HG02870 (cell line): Measurements from ENCODE around the gene ST6GAL1.
A peak's percentile ranks its signal among the peaks of the same experiment; 100 is the strongest.
"Not testable (repeated sequence)": the region's sequence is repeated elsewhere in the genome, so short reads cannot be mapped to it uniquely, and the experiment has no call there.

Experiments
- ATAC-seq: cut with Tn5 transposase; IDR thresholded peaks from one replicate; pipeline ENCODE4 v1.9.1; 2021; ENCODE audit warnings: mild to moderate bottlenecking, moderate library complexity; ENCODE audit not compliant: unreplicated experiment

Gene ST6GAL1

DNA sequence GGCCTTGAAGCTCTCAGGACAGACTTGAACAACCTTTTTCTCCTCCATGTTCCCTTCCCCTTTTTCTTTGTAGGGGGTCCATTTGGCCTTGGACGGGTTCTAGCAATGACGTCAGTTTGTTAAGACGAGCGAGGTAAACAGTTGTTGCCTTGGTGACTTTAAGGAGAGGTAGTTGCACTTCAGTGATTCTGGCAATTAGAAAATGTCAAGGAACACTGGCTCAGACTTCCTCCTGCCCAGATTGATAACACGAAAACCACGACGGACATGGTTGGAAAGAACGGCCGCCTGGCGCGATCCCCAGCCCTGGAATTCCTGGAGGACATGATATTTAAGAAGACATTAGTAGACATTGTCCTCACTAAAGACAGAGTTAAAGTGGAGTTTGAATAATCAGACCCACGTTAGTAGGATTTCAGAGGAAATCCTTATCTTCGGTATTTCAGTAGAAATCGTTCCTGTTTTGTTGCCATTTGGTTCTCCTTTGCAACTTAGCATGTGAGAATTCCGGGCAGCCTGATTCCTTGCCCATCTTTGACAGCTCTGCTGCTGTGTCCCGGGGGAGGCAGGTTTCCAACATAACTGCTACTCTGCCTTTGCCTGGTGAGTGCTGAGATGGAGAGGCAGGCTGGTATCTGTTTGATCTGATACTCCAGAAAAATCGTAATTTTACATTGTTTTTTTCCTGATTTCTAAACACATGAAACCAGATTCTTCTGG, 87.3 kb downstream of the ST6GAL1 start:
- no peak for ATAC-seq

DNA sequence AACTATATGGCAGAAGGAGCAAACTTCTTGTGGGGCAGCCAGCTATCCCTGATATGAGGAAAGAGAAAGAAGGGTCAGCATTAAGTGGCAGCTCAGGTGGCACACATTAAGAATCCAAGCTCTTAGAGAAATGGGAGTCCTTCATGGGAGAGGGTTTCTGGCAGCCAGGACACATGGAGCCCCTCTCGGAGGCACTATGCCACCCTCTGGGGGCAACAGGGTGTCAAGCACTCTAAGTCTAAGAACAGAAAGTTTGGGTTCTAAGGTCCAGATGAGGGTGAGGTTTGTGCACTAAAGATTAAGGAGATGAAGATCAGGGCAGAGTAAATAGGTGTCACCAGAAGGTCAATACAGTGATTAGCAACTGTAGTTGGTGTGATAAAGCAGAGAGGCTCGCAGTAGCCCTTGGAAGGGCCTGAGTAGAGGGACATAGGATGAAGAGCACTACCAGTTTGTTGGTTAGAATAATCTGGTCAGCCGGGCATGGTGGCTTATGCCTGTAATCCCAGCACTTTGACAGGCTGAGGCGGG, 89.3 kb downstream of the ST6GAL1 start:
- ATAC-seq: no peak

GRCh38 chr3:187020376-187020775, 90.0 kb downstream of the ST6GAL1 start:
- ATAC-seq: no peak

- ATAC-seq: no peak
Observed at GRCh38 chr3:187021748-187022402, 91.5 kb downstream of the ST6GAL1 start.

- no peak for ATAC-seq
Observed at GRCh38 chr3:187022403-187023029, 92.2 kb downstream of the ST6GAL1 start.

GRCh38 chr3:187023340-187023739, 93.0 kb downstream of the ST6GAL1 start:
- not testable (repeated sequence) for ATAC-seq

DNA sequence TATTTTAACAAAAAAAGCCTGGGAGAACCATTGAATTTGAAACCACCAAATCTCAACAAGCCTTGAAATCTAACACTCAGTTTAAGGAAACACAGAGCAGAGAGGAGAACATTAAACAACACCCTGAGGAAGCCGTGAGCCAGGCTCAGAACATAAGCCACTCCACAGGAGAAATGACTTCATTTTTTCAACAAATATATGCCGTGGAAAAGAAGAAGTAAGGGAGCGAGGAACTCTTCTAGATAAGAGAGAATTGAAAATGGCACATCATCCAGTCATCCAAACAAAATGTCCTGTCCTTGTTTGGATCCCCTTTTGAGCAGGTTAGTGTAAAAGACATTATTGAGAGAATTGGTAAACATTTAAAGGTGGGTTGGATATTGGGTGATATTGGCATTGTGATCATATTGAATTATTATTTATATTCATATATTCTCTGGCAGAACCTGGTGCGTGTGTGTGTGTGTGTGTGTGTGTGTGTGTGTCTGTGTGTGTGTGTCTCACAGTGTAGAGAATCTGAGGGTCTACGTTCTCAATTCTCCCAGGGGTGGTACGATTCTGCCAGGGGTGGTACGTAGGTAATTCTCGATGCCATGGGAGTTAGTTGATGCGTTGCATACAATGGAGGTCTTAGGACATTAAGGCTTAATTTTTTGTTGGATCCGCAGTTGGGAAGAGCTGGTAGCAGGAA, 94.4 kb downstream of the ST6GAL1 start:
- ATAC-seq: no peak

DNA sequence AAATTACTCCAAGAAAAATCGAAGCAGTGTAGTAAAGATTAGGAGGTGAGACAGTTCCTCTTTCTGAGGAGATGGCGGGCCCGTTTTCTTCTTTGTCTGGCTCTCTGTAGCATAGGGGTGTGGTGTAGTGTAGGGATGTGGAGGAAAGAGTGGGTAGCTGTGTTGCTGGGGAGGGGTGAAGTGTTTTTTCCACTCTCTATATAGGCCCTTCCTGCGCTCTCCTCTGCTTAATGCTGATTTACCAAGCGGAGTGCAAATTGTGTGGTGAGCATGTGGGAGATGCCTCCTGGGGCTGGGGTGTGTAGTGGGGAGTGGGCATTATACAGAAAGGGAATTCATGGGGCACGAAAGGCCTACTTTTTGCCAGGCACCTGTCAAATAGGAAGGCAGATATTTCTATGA, 94.9 kb downstream of the ST6GAL1 start:
- ATAC-seq: peak; percentile 34

DNA sequence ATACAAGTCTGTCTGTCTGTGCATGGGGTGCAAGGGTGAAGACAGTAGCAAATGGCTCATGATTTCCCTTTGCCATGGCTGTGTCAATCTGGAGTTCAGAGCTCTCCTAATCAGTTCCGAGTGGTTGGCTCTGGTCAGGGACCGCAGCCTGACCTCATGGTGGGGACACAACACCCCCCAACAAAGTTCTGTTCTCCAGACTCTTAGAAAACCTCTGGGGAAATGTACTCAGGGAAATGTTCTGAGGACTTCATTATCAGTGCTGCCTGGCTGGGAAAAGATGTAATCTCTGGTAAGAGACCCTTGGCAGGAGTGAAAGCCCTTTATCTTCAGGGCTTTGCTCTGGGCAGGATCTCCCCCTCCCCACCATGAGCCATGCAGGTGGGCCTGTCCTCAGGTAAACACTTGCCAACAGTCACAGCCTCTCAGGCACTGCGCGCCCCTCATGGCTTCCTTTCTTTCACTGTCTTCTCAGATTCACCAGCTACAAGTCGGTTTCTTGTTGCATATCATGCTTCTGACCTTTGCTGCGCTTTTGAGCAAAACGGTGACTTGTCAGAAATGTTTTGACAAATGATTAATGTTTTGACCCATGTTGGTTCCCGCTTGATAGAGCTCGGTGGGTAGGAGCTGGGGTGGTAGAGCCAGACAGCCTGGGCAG, 95.5 kb downstream of the ST6GAL1 start:
- ATAC-seq: no peak

DNA sequence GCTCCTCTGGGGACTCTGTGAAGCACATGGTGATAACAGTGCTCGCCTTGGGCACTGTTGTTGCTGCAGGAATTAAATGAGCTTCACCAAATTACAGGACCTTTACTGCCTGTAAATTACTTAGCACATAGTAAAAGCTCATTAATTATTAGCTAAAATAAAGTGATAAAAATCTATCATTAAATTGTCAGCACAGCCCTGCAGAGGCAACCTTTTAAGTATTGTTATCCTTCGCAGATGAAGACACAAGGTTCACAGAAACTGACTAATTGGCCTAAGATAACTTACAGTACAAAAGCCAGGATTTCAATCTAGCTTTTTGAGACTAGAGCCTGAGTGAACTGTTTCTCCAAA, 96.0 kb downstream of the ST6GAL1 start:
- ATAC-seq: no peak

GRCh38 chr3:187027531-187028278, 97.4 kb downstream of the ST6GAL1 start:
- ATAC-seq: no peak

- ATAC-seq: no peak
Observed at GRCh38 chr3:187031934-187032333, 101.6 kb downstream of the ST6GAL1 start.

DNA sequence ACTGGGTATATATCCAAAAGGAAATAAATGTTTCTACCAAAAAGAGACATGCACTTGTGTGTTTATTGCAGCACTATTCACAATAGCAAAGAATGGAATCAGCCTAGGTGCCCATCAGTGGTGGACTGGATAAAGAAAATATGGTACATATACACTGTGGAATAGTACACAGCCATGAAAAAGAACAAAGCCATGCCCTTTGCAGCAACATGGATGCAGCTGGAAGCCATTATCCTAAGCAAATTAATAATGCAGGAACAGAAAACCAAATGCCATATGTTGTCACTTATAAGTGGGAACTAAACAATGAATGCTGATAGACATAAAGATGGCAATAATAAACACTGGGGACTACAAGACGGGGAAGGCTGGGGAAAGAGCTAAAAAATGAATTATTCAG, 106.1 kb downstream of the ST6GAL1 start:
- no peak for ATAC-seq

GRCh38 chr3:187039100-187039722, 108.9 kb downstream of the ST6GAL1 start:
- ATAC-seq: no peak

DNA sequence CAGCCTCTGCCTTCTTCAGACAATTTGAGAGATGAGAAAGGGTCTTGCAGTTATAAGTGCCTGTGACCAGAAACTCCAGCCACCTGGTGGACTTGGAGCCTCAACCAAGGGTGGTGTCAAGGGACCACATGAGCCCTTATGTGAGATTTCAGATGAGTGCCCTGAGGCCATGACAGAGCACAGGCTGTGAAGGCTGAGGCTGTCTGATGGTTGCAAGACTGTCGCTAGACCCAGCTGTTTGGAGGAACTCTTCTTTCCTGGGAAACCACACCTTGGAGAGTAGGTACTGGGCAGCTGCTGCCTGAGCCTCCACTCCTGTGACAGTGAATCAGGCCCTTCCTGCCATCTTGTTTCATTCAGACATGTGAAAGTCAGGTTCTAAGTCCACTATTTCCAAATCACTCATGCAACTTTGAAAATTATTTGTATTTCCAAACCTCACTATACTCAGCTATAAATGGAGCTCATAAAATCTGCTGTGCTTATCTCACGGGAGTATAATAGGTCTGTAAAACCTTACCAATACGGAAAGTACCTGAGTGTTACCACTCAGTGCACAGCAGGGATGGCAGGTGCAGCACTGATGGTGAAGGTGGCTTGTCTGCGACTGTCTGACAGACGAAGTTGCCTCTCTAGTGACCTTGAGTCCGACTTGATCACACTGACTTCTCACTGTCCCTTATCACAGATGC, 109.5 kb downstream of the ST6GAL1 start:
- no peak for ATAC-seq

DNA sequence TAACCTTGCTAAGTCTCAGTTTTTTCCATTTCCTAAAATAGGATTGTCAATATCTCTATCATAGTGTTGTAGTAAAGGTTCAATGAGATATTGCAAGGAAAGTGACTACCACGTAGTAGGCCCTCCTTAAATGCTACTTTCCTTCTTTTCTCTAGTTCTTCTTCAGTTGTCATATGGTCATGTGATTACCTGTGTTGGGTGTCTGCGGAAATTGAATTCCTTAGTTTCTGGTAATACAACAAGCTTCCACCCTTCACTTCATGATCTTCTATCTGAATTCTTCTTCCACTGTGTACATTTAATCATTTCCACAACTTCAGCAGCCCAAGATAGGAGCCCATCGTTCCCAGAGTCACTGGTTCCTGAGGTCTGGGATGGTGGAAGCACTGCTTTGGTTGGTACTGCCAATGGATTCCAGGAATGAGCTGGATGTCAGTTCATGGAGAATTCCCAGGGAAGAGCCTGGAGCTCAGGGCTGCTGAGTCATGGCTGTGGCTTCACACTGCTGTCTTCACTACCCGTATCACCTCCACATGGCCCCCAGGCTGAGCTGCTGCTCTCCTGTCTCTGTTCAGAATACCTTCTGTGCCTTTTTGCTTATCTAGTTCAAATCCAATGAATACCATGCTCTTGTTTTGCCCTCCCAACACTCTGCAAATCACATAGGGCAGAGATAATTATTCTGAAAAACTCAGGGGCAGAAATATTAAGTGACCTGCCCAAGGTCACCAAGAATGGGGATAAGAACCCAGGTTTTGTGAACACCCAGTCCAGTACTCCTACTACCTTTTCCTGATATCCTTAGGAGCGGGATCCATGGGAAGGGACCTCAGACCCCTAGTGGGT, 110.4 kb downstream of the ST6GAL1 start:
- no peak for ATAC-seq

DNA sequence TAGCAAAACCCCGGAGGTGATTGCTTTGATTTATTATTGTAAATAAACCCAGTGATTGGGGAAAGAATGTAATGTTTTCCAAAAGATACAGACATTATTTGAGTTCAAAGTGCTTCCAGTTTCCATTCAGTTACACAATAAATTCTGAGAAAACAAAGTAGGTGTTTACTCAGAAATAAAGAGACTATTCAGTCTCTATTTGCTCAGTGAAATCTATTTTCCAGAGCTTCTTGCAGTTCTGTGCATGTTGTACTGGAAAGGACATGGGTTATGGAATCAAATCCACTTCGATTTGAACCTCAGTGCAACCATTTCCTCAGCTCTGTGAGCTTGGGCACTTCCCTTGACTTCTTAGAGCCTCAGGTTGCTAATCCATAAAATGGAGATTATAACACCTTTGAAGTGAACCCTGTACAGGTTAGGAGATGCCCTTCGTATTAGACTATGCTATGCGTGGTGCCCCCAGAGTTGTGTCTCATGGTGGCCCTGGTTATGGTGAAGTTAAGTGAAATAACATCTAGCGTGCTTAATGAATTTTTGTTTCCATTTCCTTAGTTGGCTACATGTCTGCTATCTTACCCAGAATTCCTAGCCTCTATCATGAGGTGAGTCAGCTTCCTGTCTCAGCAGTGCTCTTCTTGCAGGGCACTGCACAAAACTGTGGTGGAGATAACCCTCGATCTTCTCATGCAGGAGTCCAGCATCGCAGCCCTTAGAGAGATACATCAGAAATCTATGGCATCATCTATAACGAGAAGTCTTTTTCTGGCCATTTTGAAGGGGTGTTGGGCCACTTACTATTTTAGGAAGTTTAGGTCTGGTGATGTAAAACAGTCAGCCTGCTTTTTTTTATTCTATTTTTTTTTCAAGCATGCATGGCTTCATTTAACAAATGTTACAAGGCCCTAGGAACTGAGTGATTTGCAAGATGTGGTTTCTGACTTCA, 111.3 kb downstream of the ST6GAL1 start:
- ATAC-seq: peak; percentile 43
